Ascending aorta (tissue), 2 donors: ENCODE data around the gene KIF17. TPM values are rescaled to one million over a fixed set of nuclear protein-coding genes. Genes with fewer than 3 reads are reported as not detected.

Source experiments
- DNase-seq, 2 donors: peaks; one replicate each; pipeline ENCODE4 v3.0.0-alpha.2; 2019; ENCODE audit warnings: low spot score in 2 of 2
- H3K27ac ChIP-seq, 2 donors: fragments of 200-600 bp; sonication (generic); one replicate each; pipeline ENCODE4 v1.5.1; 2016 to 2017; ENCODE audit warnings: mild to moderate bottlenecking in 1 of 2
- H3K27me3 ChIP-seq: fragments of 200-600 bp; sonication (generic); one replicate; pipeline ENCODE4 v1.5.1; 2017
- H3K36me3 ChIP-seq, 2 donors: fragments of 200-600 bp; sonication (generic); one replicate each; pipeline ENCODE4 v1.5.1; 2016
- H3K4me1 ChIP-seq, 2 donors: fragments of 200-600 bp; sonication (generic); one replicate each; pipeline ENCODE4 v1.5.1; 2016 to 2017; ENCODE audit warnings: mild to moderate bottlenecking in 1 of 2
- H3K4me3 ChIP-seq, 2 donors: fragments of 200-600 bp; sonication (generic); one replicate each; pipeline ENCODE4 v1.5.1; 2016 to 2017; ENCODE audit warnings: mild to moderate bottlenecking in 1 of 2
- H3K9me3 ChIP-seq, 2 donors: fragments of 200-600 bp; sonication (generic); one replicate each; pipeline ENCODE4 v1.5.1; 2016
- CTCF ChIP-seq, 3 experiments: fragments of 200-600 bp in 2 of 3; fragments of 450-650 bp in 1 of 3; sonication (generic) in 2 of 3; IDR thresholded peaks; one replicate each; pipeline ENCODE4 v1.5.1; 2016 to 2019; ENCODE audit warnings: antibody characterized with exemption in 3 of 3, mild to moderate bottlenecking in 1 of 3, moderate library complexity in 1 of 3
- intact Hi-C: fragments of 100-400 bp; cut with DNase I; formaldehyde crosslinking; loops from one replicate; pipeline ENCODE4 v1.15.1; 2023
- total RNA-seq: library from RNA; depleted of rRNA; stranded (reverse); fragments of >200 nt; gene quantifications from one replicate; pipeline ENCODE4 v1.1.0, GENCODE V29; 2016

The KIF17 gene
- total RNA-seq, 1 donor from 2014 or later, result 18.5 TPM

GRCh38 chr1:20691872-20692271 is 25.9 kb downstream of the KIF17 start:
- no peaks in the 10 kb centered on the region for H3K9me3 ChIP-seq
- no peak for TF ChIP-seq CTCF (IDR thresholded peaks at IDR 0.05)
- H3K27me3 ChIP-seq, result no peaks in the 10 kb centered on the region
- no peak overlapping the region for H3K27ac ChIP-seq
- H3K36me3 ChIP-seq, result no peaks in the 10 kb centered on the region
- no peak for DNase-seq
- H3K4me1 ChIP-seq, result no peaks in the 10 kb centered on the region
- no peak overlapping the region for H3K4me3 ChIP-seq
- intact Hi-C loops, result loop anchor here (10.0 kb wide), 1 partner anchor 303 kb away; no protein-coding TSS in a partner anchor

- Histone ChIP-seq H3K4me1 (no peaks in the 10 kb centered on the region), H3K9me3 (no peaks in the 10 kb centered on the region), H3K36me3 (no peaks in the 10 kb centered on the region), H3K27ac (no peak overlapping the region), H3K27me3 (no peaks in the 10 kb centered on the region), H3K4me3 (no peak overlapping the region)
- TF ChIP-seq CTCF (IDR thresholded peaks at IDR 0.05), result no peak
- DNase-seq, result no peak
- intact Hi-C loops, result loop anchor here (10.0 kb wide), 1 partner anchor 305 kb away; no protein-coding TSS in a partner anchor
Measured at GRCh38 chr1:20689645-20690056, 28.2 kb downstream of the KIF17 start.

- no peak for TF ChIP-seq CTCF (IDR thresholded peaks at IDR 0.05)
Measured at GRCh38 chr1:20686883-20687725, 30.7 kb downstream of the KIF17 start.

GRCh38 chr1:20685741-20686140 is 32.1 kb downstream of the KIF17 start:
- TF ChIP-seq CTCF (IDR thresholded peaks at IDR 0.05), result no peak
- no peaks in the 10 kb centered on the region for H3K4me1 ChIP-seq
- no peaks in the 10 kb centered on the region for H3K9me3 ChIP-seq
- H3K27me3 ChIP-seq, result no peaks in the 10 kb centered on the region
- H3K27ac ChIP-seq, result peak overlapping the region in 1 of 2 donors; percentile 45
- no peak for DNase-seq
- intact Hi-C loops, result no loop called here
- H3K36me3 ChIP-seq, result no peaks in the 10 kb centered on the region
- no peak overlapping the region for H3K4me3 ChIP-seq

More at GRCh38 chr1:20686883-20687725, 30.7 kb downstream of the KIF17 start:
- Histone ChIP-seq H3K27ac (no peak overlapping the region), H3K4me3 (no peak overlapping the region), H3K36me3 (no peaks in the 10 kb centered on the region), H3K9me3 (no peaks in the 10 kb centered on the region), H3K4me1 (no peaks in the 10 kb centered on the region), H3K27me3 (no peaks in the 10 kb centered on the region)
- no peak for DNase-seq
- intact Hi-C loops, result no loop called here

- Histone ChIP-seq H3K36me3 (no peaks in the 10 kb centered on the region), H3K4me3 (no peak overlapping the region), H3K4me1 (no peaks in the 10 kb centered on the region), H3K9me3 (no peaks in the 10 kb centered on the region), H3K27me3 (no peaks in the 10 kb centered on the region), H3K27ac (peak overlapping the region in 1 of 2 donors; percentile 45)
- DNase-seq, result no peak
- intact Hi-C loops, result no loop called here
- no peak for TF ChIP-seq CTCF (IDR thresholded peaks at IDR 0.05)
Measured at GRCh38 chr1:20685099-20685662, 32.6 kb downstream of the KIF17 start.
